ENCODE measurements around the gene AADACL2. TPM values are rescaled to one million over a fixed set of nuclear protein-coding genes. Genes with fewer than 3 reads are reported as not detected.

Gene AADACL2
- total and polyA plus RNA-seq, 8 donors: not detected

- DNase-seq (no peak), ATAC-seq (no peak)
- peak overlapping the region in 1 of 2 donors; percentile 70 for H3K27ac ChIP-seq
- TF ChIP-seq CTCF (IDR thresholded peaks at IDR 0.05): no peak
- intact Hi-C loops (cut with DNase I): no loop called here
- H3K9me3 ChIP-seq: peaks cover 0 to 2% of the 10 kb centered on the region in 2 donors
- H3K36me3 ChIP-seq: no peaks in the 10 kb centered on the region
- H3K27me3 ChIP-seq: no peaks in the 10 kb centered on the region
- H3K4me3 ChIP-seq: no peak overlapping the region
- peaks cover 14 to 15% of the 10 kb centered on the region in 2 donors for H3K4me1 ChIP-seq
Measured at GRCh38 chr3:151769175-151769574, 35.4 kb downstream of the AADACL2 start.

- intact Hi-C loops (cut with DNase I): no loop called here
- Histone ChIP-seq H3K27me3 (no peaks in the 10 kb centered on the region), H3K4me3 (no peak overlapping the region), H3K36me3 (no peaks in the 10 kb centered on the region), H3K9me3 (no peaks in the 10 kb centered on the region), H3K4me1 (peaks cover 14 to 15% of the 10 kb centered on the region in 2 donors), H3K27ac (peak overlapping the region; percentile 68 to 70)
- peak; percentile 31 to 79 (median 64) for DNase-seq
- TF ChIP-seq CTCF (IDR thresholded peaks at IDR 0.05): no peak
- ATAC-seq: peak; percentile 93
Measured at GRCh38 chr3:151770956-151771355, 37.2 kb downstream of the AADACL2 start.

GRCh38 chr3:151772825-151773480 lies 39.2 kb downstream of the AADACL2 start:
- Histone ChIP-seq H3K9me3 (no peaks in the 10 kb centered on the region), H3K4me3 (no peak overlapping the region), H3K27me3 (no peaks in the 10 kb centered on the region), H3K27ac (no peak overlapping the region), H3K4me1 (peaks cover 14 to 15% of the 10 kb centered on the region in 2 donors), H3K36me3 (no peaks in the 10 kb centered on the region)
- TF ChIP-seq CTCF (IDR thresholded peaks at IDR 0.05): no peak
- no peak for DNase-seq
- intact Hi-C loops (cut with DNase I): no loop called here
- ATAC-seq: no peak

GRCh38 chr3:151774235-151774634 lies 40.5 kb downstream of the AADACL2 start:
- no peak for TF ChIP-seq CTCF (IDR thresholded peaks at IDR 0.05)
- no peak overlapping the region for H3K4me3 ChIP-seq
- H3K27ac ChIP-seq: no peak overlapping the region
- peaks cover 14 to 15% of the 10 kb centered on the region in 2 donors for H3K4me1 ChIP-seq
- DNase-seq: no peak
- intact Hi-C loops (cut with DNase I): no loop called here
- no peaks in the 10 kb centered on the region for H3K9me3 ChIP-seq
- no peaks in the 10 kb centered on the region for H3K27me3 ChIP-seq
- no peak for ATAC-seq
- H3K36me3 ChIP-seq: no peaks in the 10 kb centered on the region

- no peaks in the 10 kb centered on the region for H3K27me3 ChIP-seq
Measured at GRCh38 chr3:151774910-151775309, 41.2 kb downstream of the AADACL2 start.

More at GRCh38 chr3:151774910-151775309, 41.2 kb downstream of the AADACL2 start:
- no peak for DNase-seq
- no peak for TF ChIP-seq CTCF (IDR thresholded peaks at IDR 0.05)
- no peak for ATAC-seq
- Histone ChIP-seq H3K9me3 (no peaks in the 10 kb centered on the region), H3K4me1 (peaks cover 13 to 14% of the 10 kb centered on the region in 2 donors), H3K27ac (peak overlapping the region in 1 of 2 donors; percentile 4), H3K36me3 (no peaks in the 10 kb centered on the region), H3K4me3 (no peak overlapping the region)
- intact Hi-C loops (cut with DNase I): no loop called here

Measured in left lung (tissue), 10 donors.